ENCODE data around the gene TREM1.
A peak's percentile ranks its signal among the peaks of the same experiment; 100 is the strongest.

TREM1 gene

GRCh38 chr6:41286544-41287346 is at the start of gene TREM1:
TREM1 (minus strand) TSS chr6:41286682; CDS start chr6:41286655, 27 bp downstream.
- intact Hi-C loops (cut with DNase I; ENCODE audit: low total_unique reads), result no loop called here
- Histone ChIP-seq H3K9me3 (no peaks in the 10 kb centered on the region), H3K27ac (peak within 1 kb of the TSS in 1 of 2 donors; percentile 13), H3K4me3 (no peak within 1 kb of the TSS), H3K27me3 (peaks cover 0 to 21% of the 10 kb centered on the region in 2 donors), H3K36me3 (no peaks in the 10 kb centered on the region), H3K4me1 (no peaks in the 10 kb centered on the region)
- DNase-seq, result peak; percentile 70 to 71
- TF ChIP-seq CTCF (IDR thresholded peaks at IDR 0.05), result no peak

GRCh38 chr6:41335943-41336342 is 49.5 kb upstream of the TREM1 start:
- H3K27me3 ChIP-seq, result peaks cover 0 to 36% of the 10 kb centered on the region in 2 donors

GRCh38 chr6:41335296-41335695 is 48.8 kb upstream of the TREM1 start, which contains the start of gene NCR2:
NCR2 (plus strand) TSS chr6:41335608; CDS start chr6:41335877, 269 bp downstream.
- H3K4me3 ChIP-seq, result no peak within 1 kb of the TSS
- H3K4me1 ChIP-seq, result no peaks in the 10 kb centered on the region
- H3K9me3 ChIP-seq, result no peaks in the 10 kb centered on the region
- H3K27me3 ChIP-seq, result peaks cover 0 to 36% of the 10 kb centered on the region in 2 donors
- H3K27ac ChIP-seq, result no peak within 1 kb of the TSS
- no peaks in the 10 kb centered on the region for H3K36me3 ChIP-seq
- no peak for TF ChIP-seq CTCF (IDR thresholded peaks at IDR 0.05)
- intact Hi-C loops (cut with DNase I; ENCODE audit: low total_unique reads), result no loop called here
- no peak for DNase-seq

More at GRCh38 chr6:41335943-41336342, 49.5 kb upstream of the TREM1 start:
- Histone ChIP-seq H3K4me3 (no peak overlapping the region), H3K27ac (no peak overlapping the region), H3K4me1 (no peaks in the 10 kb centered on the region), H3K9me3 (no peaks in the 10 kb centered on the region), H3K36me3 (no peaks in the 10 kb centered on the region)
- intact Hi-C loops (cut with DNase I; ENCODE audit: low total_unique reads), result no loop called here
- TF ChIP-seq CTCF (IDR thresholded peaks at IDR 0.05), result no peak
- DNase-seq, result no peak

- H3K4me3 ChIP-seq, result no peak overlapping the region
- TF ChIP-seq CTCF (IDR thresholded peaks at IDR 0.05), result no peak
- peaks cover 0 to 35% of the 10 kb centered on the region in 2 donors for H3K27me3 ChIP-seq
- intact Hi-C loops (cut with DNase I; ENCODE audit: low total_unique reads), result no loop called here
- no peaks in the 10 kb centered on the region for H3K4me1 ChIP-seq
- no peaks in the 10 kb centered on the region for H3K36me3 ChIP-seq
- H3K9me3 ChIP-seq, result no peaks in the 10 kb centered on the region
- no peak overlapping the region for H3K27ac ChIP-seq
- DNase-seq, result no peak
Observed at GRCh38 chr6:41334482-41335040, 48.1 kb upstream of the TREM1 start.

GRCh38 chr6:41332842-41333736 is 46.6 kb upstream of the TREM1 start:
- TF ChIP-seq CTCF (IDR thresholded peaks at IDR 0.05), result no peak
- H3K4me1 ChIP-seq, result no peaks in the 10 kb centered on the region
- no peak for DNase-seq
- H3K9me3 ChIP-seq, result no peaks in the 10 kb centered on the region
- no peak overlapping the region for H3K27ac ChIP-seq
- no peak overlapping the region for H3K4me3 ChIP-seq
- no peaks in the 10 kb centered on the region for H3K36me3 ChIP-seq
- H3K27me3 ChIP-seq, result peaks cover 0 to 41% of the 10 kb centered on the region in 2 donors
- intact Hi-C loops (cut with DNase I; ENCODE audit: low total_unique reads), result no loop called here

Data from tibial artery (tissue), 4 donors.